GM19463 (cell line): ENCODE measurements around the gene ZNF628.

Source experiments
- ATAC-seq: cut with Tn5 transposase; IDR thresholded peaks from one replicate; pipeline ENCODE4 v1.9.1; 2021; ENCODE audit warnings: mild to moderate bottlenecking, moderate library complexity; ENCODE audit not compliant: unreplicated experiment

The ZNF628 gene

GRCh38 chr19:55464662-55465054, 11.8 kb upstream of the ZNF628 start, which contains the start of gene C19orf85:
TSS of gene C19orf85 (minus strand) at chr19:55464751. CDS start at chr19:55464554, 197 bp downstream.
- no peak for ATAC-seq

DNA sequence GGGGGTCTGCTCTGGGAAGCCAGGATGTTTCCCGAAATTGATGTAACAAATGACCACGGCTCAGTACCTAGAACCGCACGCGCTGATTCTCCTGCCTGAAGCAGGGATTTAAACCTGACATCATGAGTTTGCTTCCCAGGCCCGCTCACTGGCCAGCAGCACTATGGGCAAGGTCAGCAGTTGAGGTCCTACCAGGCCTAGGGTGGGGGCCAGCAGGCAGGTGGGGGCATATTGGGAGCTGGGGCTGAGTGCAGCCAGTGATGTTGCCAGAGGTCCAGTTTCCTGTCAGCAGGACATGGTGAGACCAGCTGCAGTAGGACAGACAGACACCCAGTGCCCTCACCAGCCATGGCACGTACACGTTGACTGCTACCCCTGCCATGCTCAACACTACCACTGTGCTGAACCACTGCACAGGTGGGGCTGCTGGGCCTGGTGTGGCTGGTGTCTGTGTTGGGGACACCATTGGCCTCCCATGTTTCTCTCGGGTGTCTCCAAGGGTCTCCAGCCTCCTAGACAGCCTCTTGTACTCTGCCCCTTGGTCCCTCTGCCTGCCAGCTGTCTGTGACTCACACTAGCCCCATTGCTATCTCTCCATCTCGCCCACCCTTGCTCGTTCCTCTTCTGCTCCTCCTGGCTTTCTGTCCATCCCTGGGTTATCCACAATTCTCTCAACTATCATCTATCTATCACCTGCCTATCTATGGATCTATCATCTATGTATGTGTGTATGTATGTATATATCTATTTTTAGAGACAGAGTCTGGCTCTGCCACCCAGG, 10.8 kb upstream of the ZNF628 start:
- no peak for ATAC-seq

- no peak for ATAC-seq
Observed at GRCh38 chr19:55466241-55466614, 10.2 kb upstream of the ZNF628 start.

- no peak for ATAC-seq
Observed at GRCh38 chr19:55467236-55468053, 9.0 kb upstream of the ZNF628 start.

- no peak for ATAC-seq
Observed at GRCh38 chr19:55468054-55468393, 8.4 kb upstream of the ZNF628 start.

DNA sequence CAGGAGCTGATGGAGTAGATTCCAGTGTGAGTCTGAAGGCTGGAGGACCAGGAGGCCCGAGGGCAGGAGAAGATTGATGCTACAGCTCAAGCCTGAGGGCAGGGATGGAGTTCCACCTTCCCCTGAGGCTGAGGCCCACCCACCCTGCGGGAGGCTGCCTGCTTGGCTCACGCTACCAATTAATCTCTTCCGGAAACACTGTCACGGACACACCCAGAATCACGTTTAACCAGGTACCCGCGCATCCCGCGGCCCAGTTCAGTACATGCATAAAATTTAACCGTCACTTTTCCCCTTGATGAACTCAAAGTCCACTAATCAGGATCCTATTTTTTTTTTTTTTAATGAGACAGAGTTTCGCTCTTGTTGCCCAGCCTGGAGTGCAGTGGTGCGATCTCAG, 5.2 kb upstream of the ZNF628 start:
- ATAC-seq: no peak

GRCh38 chr19:55472463-55472862, 4.0 kb upstream of the ZNF628 start:
- ATAC-seq: no peak

DNA sequence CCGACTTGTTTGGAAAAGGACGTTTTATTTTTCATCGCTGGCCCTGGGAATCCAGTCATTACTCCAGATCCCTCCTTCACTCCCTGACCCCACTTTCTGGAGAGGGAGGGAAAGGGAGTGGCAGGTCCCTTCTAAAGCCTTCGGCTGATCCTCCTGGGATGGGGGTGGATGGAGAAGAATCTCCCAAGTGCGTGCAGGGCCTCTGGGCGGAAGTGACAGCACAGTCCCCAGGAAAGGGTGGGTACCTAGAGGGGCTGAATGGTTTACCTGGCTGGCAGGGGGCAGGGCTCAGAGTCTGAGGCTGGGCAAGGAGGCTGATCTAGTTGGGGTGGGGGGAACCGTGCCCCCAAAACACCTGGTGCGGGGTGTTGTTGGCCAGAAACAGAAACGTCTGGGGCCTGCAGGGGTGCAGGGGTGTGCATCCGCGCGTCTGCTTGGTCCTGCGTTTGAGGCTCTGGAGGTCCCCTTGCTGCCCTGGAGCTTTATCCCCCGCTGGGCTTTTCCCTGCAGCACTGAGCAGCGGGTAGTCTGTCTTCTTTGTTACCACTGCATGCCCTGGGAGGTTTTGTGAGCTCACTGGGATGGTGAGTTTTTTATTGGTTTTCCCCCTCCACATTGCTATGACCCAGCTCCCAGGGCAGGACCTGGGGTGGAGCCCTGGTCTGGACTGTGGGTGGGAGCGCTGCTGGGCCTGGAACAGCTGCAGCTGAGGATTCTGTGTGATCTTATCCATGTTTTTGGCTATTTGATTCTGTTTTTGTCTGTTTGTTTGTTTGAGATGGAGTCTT, 3.0 kb upstream of the ZNF628 start:
- ATAC-seq: no peak

- no peak for ATAC-seq
Observed at GRCh38 chr19:55474269-55475265, 1.9 kb upstream of the ZNF628 start.

- ATAC-seq: no peak
Observed at GRCh38 chr19:55477905-55478304, 1.5 kb downstream of the ZNF628 start.

- no peak for ATAC-seq
Observed at GRCh38 chr19:55478364-55478763, 1.9 kb downstream of the ZNF628 start.

DNA sequence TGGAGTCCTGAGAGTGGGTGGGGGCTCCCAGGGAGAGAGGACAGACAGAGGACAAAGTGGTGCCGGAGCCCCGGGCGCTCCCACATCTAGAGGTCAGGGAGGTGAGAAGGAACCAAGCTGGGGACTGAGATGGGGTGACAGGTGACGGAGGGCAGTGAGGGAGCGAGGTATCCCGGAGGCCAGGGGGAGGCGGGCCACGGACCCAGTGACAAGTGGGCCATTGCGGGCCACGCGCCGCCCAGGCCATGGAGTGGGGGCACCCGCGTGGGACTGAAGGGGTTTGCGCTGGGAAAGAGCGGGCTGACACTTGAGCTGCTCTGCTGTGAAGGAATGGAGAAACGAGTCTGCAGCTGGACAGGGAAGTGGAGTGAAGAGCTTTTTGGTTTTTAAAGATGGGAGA, 2.6 kb downstream of the ZNF628 start:
- ATAC-seq: no peak

- ATAC-seq: no peak
Observed at GRCh38 chr19:55479451-55480230, 3.2 kb downstream of the ZNF628 start.

- ATAC-seq: no peak
Observed at GRCh38 chr19:55481148-55481793, 4.9 kb downstream of the ZNF628 start.

DNA sequence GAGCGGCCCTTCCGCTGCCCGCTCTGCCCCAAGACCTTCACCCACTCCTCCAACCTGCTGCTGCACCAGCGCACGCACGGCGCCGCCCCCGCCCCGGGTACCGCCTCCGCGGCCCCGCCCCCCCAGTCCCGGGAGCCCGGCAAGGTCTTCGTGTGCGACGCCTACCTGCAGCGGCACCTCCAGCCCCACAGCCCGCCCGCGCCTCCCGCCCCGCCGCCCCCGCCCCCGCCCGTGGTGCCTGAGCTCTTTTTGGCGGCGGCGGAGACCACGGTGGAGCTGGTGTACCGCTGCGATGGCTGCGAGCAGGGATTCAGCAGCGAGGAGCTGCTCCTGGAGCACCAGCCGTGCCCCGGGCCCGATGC, 5.4 kb downstream of the ZNF628 start:
- no peak for ATAC-seq

DNA sequence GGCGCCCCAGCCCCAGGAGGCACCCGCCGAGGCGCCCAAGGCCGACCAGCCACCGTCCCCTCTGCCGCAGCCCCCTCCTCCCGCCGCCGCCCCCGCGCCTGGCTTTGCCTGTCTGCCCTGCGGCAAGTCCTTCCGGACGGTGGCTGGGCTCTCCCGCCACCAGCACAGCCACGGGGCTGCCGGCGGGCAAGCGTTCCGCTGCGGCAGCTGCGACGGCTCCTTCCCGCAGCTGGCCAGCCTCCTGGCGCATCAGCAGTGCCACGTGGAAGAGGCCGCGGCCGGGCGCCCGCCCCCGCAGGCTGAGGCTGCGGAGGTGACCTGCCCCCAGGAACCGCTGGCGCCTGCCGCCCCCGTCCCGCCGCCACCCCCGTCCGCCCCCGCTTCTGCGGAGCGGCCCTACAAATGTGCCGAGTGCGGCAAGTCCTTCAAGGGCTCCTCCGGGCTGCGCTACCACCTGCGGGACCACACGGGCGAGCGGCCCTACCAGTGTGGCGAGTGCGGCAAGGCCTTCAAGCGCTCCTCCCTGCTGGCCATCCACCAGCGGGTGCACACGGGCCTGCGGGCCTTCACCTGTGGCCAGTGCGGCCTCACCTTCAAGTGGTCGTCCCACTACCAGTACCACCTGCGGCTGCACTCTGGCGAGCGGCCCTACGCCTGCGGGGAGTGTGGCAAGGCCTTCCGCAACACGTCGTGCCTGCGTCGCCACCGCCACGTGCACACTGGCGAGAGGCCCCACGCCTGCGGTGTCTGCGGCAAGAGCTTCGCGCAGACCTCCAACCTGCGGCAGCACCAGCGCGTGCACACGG, 5.9 kb downstream of the ZNF628 start:
- ATAC-seq: no peak

GRCh38 chr19:55482967-55483705, 6.7 kb downstream of the ZNF628 start:
- no peak for ATAC-seq
